Smooth muscle cell (in vitro differentiated cells): ENCODE results near the gene TBX2. TPM values are rescaled to one million over a fixed set of nuclear protein-coding genes. Genes with fewer than 3 reads are reported as not detected.
A peak's percentile ranks its signal among the peaks of the same experiment; 100 is the strongest.
"Not testable (repeated sequence)": the region's sequence is repeated elsewhere in the genome, so short reads cannot be mapped to it uniquely, and the experiment has no call there.

Experiments
- DNase-seq: peaks from one replicate; lab custom pipeline; 2025; ENCODE audit not compliant: unreplicated experiment; lab: John Stamatoyannopoulos, UW
- H2AFZ ChIP-seq: fragments of 200-600 bp; sonication (generic); 2 replicates; pipeline ENCODE4 v1.6.0; 2016; ENCODE audit warnings: antibody characterized with exemption, low read depth, mild to moderate bottlenecking
- H3F3A ChIP-seq: fragments of 200-600 bp; sonication (generic); 2 replicates; pipeline ENCODE4 v1.6.0; 2017; ENCODE audit warnings: antibody characterized with exemption, low read depth
- H3K27ac ChIP-seq: fragments of 200-600 bp; sonication (generic); 2 replicates; pipeline ENCODE4 v1.5.1; 2016; ENCODE audit warnings: low read depth, mild to moderate bottlenecking
- H3K27me3 ChIP-seq: fragments of 200-600 bp; sonication (generic); 2 replicates; pipeline ENCODE4 v1.6.1; 2016; ENCODE audit warnings: low read depth, mild to moderate bottlenecking
- H3K36me3 ChIP-seq: fragments of 200-600 bp; sonication (generic); 2 replicates; pipeline ENCODE4 v1.5.1; 2016; ENCODE audit warnings: low read depth
- H3K4me1 ChIP-seq: fragments of 200-600 bp; sonication (generic); 2 replicates; pipeline ENCODE4 v1.5.1; 2016; ENCODE audit warnings: low read depth
- H3K4me2 ChIP-seq: fragments of 200-600 bp; sonication (generic); 2 replicates; pipeline ENCODE4 v1.6.0; 2016; ENCODE audit warnings: mild to moderate bottlenecking
- H3K4me3 ChIP-seq: fragments of 200-600 bp; sonication (generic); 2 replicates; pipeline ENCODE4 v1.5.1; 2016; ENCODE audit warnings: mild to moderate bottlenecking
- H3K79me2 ChIP-seq: fragments of 200-600 bp; sonication (generic); 2 replicates; pipeline ENCODE4 v1.6.0; 2016; ENCODE audit warnings: low read depth, mild to moderate bottlenecking
- H3K9ac ChIP-seq: fragments of 200-600 bp; sonication (generic); 2 replicates; pipeline ENCODE4 v1.6.0; 2016; ENCODE audit warnings: low read depth
- H3K9me3 ChIP-seq: fragments of 200-600 bp; sonication (generic); replicated peaks from 2 replicates; pipeline ENCODE4 v1.5.1; 2016; ENCODE audit warnings: low read depth
- H4K20me1 ChIP-seq: fragments of 200-600 bp; sonication (generic); 2 replicates; pipeline ENCODE4 v1.6.0; 2016; ENCODE audit warnings: low read depth
- CTCF ChIP-seq: fragments of 200-600 bp; sonication (generic); IDR thresholded peaks from 2 replicates; pipeline ENCODE4 v1.5.1; 2017; ENCODE audit warnings: borderline replicate concordance, mild to moderate bottlenecking, antibody characterized with exemption; ENCODE audit not compliant: insufficient read depth, poor library complexity, severe bottlenecking
- WGBS: methylation state at CpG from one replicate; pipeline ENCODE4 v1.1.7; 2016; ENCODE audit warnings: low lambda C conversion rate; 5-methylcytosine and 5-hydroxymethylcytosine counted together
- polyA plus RNA-seq: library from polyadenylated mRNA; unstranded; fragments of >200 nt; fragmentation: Nextera tagmentation; extraction: Ambion mirVana; gene quantifications from 2 replicates; pipeline ENCODE4 v1.2.1, GENCODE V29; 2016
- total RNA-seq: library from RNA; depleted of rRNA; stranded (reverse); fragments of >200 nt; gene quantifications from 2 replicates; pipeline ENCODE4 v1.2.3, GENCODE V29; 2014

The TBX2 gene
- total and polyA plus RNA-seq, 2 experiments from 2014 or later: 46.7 to 146 TPM

DNA sequence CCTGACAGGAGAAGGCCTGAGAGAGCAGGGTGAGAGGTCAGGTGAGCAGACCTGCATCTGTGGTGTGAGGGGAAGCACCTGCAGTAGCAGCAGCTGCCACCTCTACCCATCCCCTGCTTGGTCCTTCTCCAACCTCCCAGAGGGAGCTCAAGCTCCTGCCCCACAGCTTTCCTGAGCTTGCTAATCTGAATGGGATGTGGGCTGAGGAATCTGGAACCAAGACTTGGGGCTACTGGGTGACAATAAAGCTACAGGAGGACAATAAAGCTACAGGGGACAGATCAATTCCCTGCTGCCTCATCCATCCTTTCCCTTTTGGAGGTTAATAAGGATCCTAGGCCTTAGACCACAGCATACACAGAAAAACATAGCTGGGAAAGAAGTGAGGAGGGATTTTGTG, 47.7 kb downstream of the TBX2 start:
- DNase-seq: no peak
- no peak for TF ChIP-seq CTCF
- Histone ChIP-seq H3F3A (peaks cover 6% of the 10 kb centered on the region), H3K9ac (no peak overlapping the region), H3K36me3 (no peaks in the 10 kb centered on the region), H2AFZ (no peak overlapping the region), H3K27me3 (no peaks in the 10 kb centered on the region), H3K4me3 (no peak overlapping the region), H3K4me1 (peaks cover 5% of the 10 kb centered on the region), H3K27ac (no peak overlapping the region), H3K9me3 (no peaks in the 10 kb centered on the region), H4K20me1 (no peaks in the 10 kb centered on the region), H3K4me2 (no peak overlapping the region), H3K79me2 (no peaks in the 10 kb centered on the region)

DNA sequence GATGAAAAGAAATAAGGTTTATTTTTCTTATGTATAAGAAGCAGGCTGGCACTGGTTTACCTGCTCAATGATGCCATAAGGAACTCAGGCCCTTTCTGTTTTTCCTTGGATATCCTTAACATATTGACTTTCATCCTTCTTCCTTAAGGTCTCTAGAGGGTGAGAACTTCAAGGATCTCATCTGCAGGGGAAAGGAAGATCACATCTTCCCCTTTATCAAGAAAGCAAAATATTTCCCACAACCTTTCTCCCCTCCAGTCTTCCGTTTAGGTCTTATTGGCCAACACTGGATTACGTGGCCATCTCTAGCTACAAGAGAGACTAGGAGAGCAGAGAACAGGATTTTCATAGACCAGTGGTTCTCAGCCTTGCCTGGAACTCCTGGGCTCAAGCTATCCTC, 48.4 kb downstream of the TBX2 start:
- no peak overlapping the region for H3K4me3 ChIP-seq
- DNase-seq: no peak
- H3F3A ChIP-seq: peaks cover 5% of the 10 kb centered on the region
- 95% methylated on average over 2 of the region's 2 CpGs for WGBS
- no peaks in the 10 kb centered on the region for H3K27me3 ChIP-seq
- H3K79me2 ChIP-seq: peaks cover 4% of the 10 kb centered on the region
- H4K20me1 ChIP-seq: no peaks in the 10 kb centered on the region
- H3K9ac ChIP-seq: no peak overlapping the region
- H3K36me3 ChIP-seq: no peaks in the 10 kb centered on the region
- H2AFZ ChIP-seq: no peak overlapping the region
- no peaks in the 10 kb centered on the region for H3K9me3 ChIP-seq
- H3K27ac ChIP-seq: no peak overlapping the region
- H3K4me1 ChIP-seq: peaks cover 5% of the 10 kb centered on the region
- H3K4me2 ChIP-seq: no peak overlapping the region
- TF ChIP-seq CTCF: no peak

DNA sequence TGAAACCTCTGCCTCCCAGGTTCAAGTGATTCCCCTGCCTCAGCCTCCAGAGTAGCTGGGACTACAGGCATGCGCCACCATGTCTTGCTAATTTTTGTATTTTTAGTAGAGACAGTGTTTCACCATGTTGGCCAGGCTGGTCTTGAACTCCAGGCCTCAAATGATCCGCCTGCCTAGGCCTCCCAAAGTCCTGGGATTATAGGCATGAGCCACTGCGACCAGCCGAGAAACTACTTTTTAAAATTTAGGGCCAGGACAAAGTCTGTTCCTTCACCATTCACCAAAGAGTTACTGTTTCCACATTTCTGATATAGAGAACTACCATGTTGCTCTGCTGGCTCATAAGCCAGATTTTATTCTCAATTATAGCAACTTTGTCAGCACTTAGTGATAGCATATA, 49.5 kb downstream of the TBX2 start:
- not testable (repeated sequence) for H3F3A ChIP-seq, H3K4me1 ChIP-seq, H3K9ac ChIP-seq, H2AFZ ChIP-seq, H4K20me1 ChIP-seq, DNase-seq, H3K4me3 ChIP-seq, H3K4me2 ChIP-seq, H3K9me3 ChIP-seq, H3K27me3 ChIP-seq, H3K36me3 ChIP-seq, H3K27ac ChIP-seq
- H3K79me2 ChIP-seq: peaks cover 15% of the 10 kb centered on the region
- 93% methylated on average over 4 of the region's 4 CpGs for WGBS

GRCh38 chr17:61449707-61450640, 50.3 kb downstream of the TBX2 start:
- no peaks in the 10 kb centered on the region for H3K36me3 ChIP-seq
- no peaks in the 10 kb centered on the region for H3K9me3 ChIP-seq
- peak overlapping the region; percentile 22 for H3K27ac ChIP-seq
- no peak overlapping the region for H3K9ac ChIP-seq
- H3K4me3 ChIP-seq: no peak overlapping the region
- no peak for TF ChIP-seq CTCF
- no peak overlapping the region for H3K4me2 ChIP-seq
- no peaks in the 10 kb centered on the region for H3K27me3 ChIP-seq
- H4K20me1 ChIP-seq: no peaks in the 10 kb centered on the region
- no peak for DNase-seq
- H3K79me2 ChIP-seq: peaks cover 23% of the 10 kb centered on the region
- peaks cover 5% of the 10 kb centered on the region for H3F3A ChIP-seq
- peaks cover 12% of the 10 kb centered on the region for H3K4me1 ChIP-seq
- WGBS: 74% methylated on average over 9 of the region's 9 CpGs
- no peak overlapping the region for H2AFZ ChIP-seq
